ENCODE results near the gene NANP. TPM values are rescaled to one million over a fixed set of nuclear protein-coding genes. Genes with fewer than 3 reads are reported as not detected.

The NANP gene
- total and polyA plus RNA-seq, 4 experiments from 2014 or later, result 1.6 to 2.0 (median 1.7) TPM

DNA sequence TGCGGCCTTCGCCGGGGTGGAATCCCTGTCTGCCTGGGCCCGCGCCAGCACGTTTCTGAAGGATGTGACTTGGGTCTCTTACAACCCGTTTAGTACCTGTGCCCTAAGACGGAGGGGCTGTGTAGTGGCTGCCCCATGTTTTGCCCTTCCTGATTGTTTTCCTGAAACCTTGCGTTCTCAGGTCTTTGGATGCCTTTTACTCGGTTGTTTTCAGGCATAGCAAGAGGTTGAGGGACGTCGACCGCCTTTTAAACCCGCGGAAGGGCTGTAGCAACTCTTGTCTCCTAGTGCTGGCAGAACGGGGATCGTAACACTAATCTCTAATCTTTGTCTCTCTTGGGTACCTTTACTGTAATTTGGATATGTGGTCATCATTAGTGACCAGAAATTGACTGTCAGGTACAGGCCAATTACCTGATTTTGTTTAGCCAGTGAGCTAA is 706 bp upstream of the NANP start:
- peaks cover 14 to 25% (median 17%) of the 10 kb centered on the region in 4 donors for H3K4me1 Mint-ChIP-seq
- intact Hi-C loops (cut with micrococcal nuclease), result loop anchor here (2.0 to 5.0 kb wide), 2 partner anchors 217 to 234 kb away; partner anchors contain the start of genes ABHD12 and GINS1
- Histone ChIP-seq H3K4me3 (ENCODE audit: low read length in 2 of 2) (peak overlapping the region; percentile 56 to 73), H3K27me3 (ENCODE audit: insufficient read depth, low read length) (no peaks in the 10 kb centered on the region), H3K9me3 (ENCODE audit: control insufficient read depth in 1 of 2, low read length in 2 of 2) (no peaks in the 10 kb centered on the region), H3K36me3 (ENCODE audit: insufficient read depth, low read length) (no peaks in the 10 kb centered on the region), H3K4me1 (ENCODE audit: insufficient read depth, low read length) (peaks cover 16% of the 10 kb centered on the region), H3K27ac (ENCODE audit: low read depth, low read length) (peak overlapping the region; percentile 50)
- H3K27ac Mint-ChIP-seq, result peak overlapping the region; percentile 78 to 97 (median 92)
- peaks cover 0 to 5% of the 10 kb centered on the region in 2 donors for H3K36me3 Mint-ChIP-seq
- ChIA-PET CTCF (ENCODE audit: partially characterized antibody) (no interaction called here), POLR2A (ENCODE audit: partially characterized antibody) (no interaction called here)
- H3K9me3 Mint-ChIP-seq, result peaks cover 0 to 4% (median 0%) of the 10 kb centered on the region in 8 donors
- H3K27me3 Mint-ChIP-seq, result no peaks in the 10 kb centered on the region
- DNase-seq, result no peak
- peak overlapping the region; percentile 92 to 97 (median 96) for H3K4me3 Mint-ChIP-seq

DNA sequence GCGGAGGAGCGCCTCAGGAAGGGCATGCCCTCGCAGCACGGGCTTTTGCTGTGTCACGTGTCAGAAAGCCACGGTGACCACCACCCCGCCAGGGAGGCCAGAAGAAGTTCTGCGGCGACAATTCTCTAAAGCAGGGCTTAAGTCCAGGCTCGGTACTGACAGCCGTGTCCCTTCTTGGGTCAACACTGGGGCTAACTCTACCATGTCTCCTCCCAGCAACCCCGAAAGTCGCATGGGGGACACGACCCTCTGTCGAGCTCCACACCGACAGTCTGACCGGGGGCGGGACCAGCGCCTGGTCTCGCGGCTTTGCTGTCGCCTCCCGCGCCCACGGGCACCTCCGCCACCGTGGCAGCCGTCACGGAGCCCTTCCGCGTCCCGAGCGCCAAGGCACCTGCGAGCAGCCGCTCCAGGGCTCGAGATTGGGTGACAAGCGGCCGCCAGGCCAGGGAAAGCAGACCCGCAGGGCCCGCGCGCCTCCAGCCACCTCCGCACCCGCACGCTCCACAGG is 534 bp downstream of the NANP start:
- DNase-seq, result peak in 3 of 5 donors; percentile 12 to 43 (median 16)
- Histone ChIP-seq H3K27ac (ENCODE audit: low read depth, low read length) (peak overlapping the region; percentile 50), H3K4me3 (ENCODE audit: low read length in 2 of 2) (peak overlapping the region; percentile 56 to 73), H3K4me1 (ENCODE audit: insufficient read depth, low read length) (peaks cover 16% of the 10 kb centered on the region), H3K27me3 (ENCODE audit: insufficient read depth, low read length) (no peaks in the 10 kb centered on the region), H3K9me3 (ENCODE audit: control insufficient read depth in 1 of 2, low read length in 2 of 2) (no peaks in the 10 kb centered on the region), H3K36me3 (ENCODE audit: insufficient read depth, low read length) (no peaks in the 10 kb centered on the region)
- Mint-ChIP-seq H3K9me3 (peaks cover 0 to 4% (median 0%) of the 10 kb centered on the region in 8 donors), H3K27ac (peak overlapping the region; percentile 25 to 97 (median 93)), H3K36me3 (peaks cover 0 to 5% of the 10 kb centered on the region in 2 donors), H3K27me3 (no peaks in the 10 kb centered on the region), H3K4me1 (peaks cover 14 to 25% (median 17%) of the 10 kb centered on the region in 4 donors), H3K4me3 (peak overlapping the region; percentile 92 to 97 (median 96))
- ChIA-PET CTCF (ENCODE audit: partially characterized antibody) (no interaction called here), POLR2A (ENCODE audit: partially characterized antibody) (interaction anchor here (0.6 kb wide), 1 partner anchor 8 kb away, joined by 3 read pairs; no protein-coding TSS in a partner anchor)
- intact Hi-C loops (cut with micrococcal nuclease), result loop anchor here (1.0 to 5.0 kb wide), 3 partner anchors 38 to 216 kb away; partner anchors contain the start of genes GINS1, NINL and ZNF337

- Mint-ChIP-seq H3K9me3 (peaks cover 0 to 4% (median 0%) of the 10 kb centered on the region in 8 donors), H3K4me3 (peak overlapping the region; percentile 92 to 97 (median 96)), H3K27ac (peak overlapping the region; percentile 25 to 97 (median 89)), H3K4me1 (peaks cover 14 to 25% (median 17%) of the 10 kb centered on the region in 4 donors), H3K36me3 (peaks cover 0 to 5% of the 10 kb centered on the region in 2 donors), H3K27me3 (no peaks in the 10 kb centered on the region)
- peaks cover 16% of the 10 kb centered on the region for H3K4me1 ChIP-seq (ENCODE audit: insufficient read depth, low read length)
- no peaks in the 10 kb centered on the region for H3K27me3 ChIP-seq (ENCODE audit: insufficient read depth, low read length)
- no peak for DNase-seq
- H3K4me3 ChIP-seq (ENCODE audit: low read length in 2 of 2), result peak overlapping the region; percentile 56 to 73
- ChIA-PET POLR2A (ENCODE audit: partially characterized antibody) (no interaction called here), CTCF (ENCODE audit: partially characterized antibody) (no interaction called here)
- no peaks in the 10 kb centered on the region for H3K36me3 ChIP-seq (ENCODE audit: insufficient read depth, low read length)
- intact Hi-C loops (cut with micrococcal nuclease), result loop anchor here (1.0 to 5.0 kb wide), 3 partner anchors 37 to 215 kb away; partner anchors contain the start of genes GINS1, NINL and ZNF337
- H3K9me3 ChIP-seq (ENCODE audit: control insufficient read depth in 1 of 2, low read length in 2 of 2), result no peaks in the 10 kb centered on the region
- peak overlapping the region; percentile 50 for H3K27ac ChIP-seq (ENCODE audit: low read depth, low read length)
These were observed 1.2 kb downstream of the NANP start for GRCh38 chr20:25622450-25623224.

DNA sequence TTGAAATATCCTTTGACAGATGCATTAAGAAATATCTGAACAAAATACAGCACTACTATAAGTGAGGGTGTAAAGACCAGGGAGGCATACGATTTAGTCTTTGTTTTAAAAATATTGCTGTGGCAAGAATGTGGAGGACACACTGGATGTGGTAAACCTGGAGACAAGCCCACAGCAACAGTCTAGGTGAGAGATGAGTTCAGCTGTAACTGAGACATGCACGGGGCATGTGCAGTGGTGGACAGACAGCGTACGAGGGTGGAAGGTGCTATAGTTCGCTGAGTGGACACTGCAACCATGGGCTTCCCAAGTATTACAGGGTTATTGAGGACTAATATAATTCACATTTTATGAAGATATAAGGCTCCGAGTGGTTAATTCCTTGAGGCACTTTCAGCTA is 1.8 kb downstream of the NANP start:
- Histone ChIP-seq H3K4me1 (ENCODE audit: insufficient read depth, low read length) (peaks cover 16% of the 10 kb centered on the region), H3K4me3 (ENCODE audit: low read length in 2 of 2) (no peak overlapping the region), H3K27ac (ENCODE audit: low read depth, low read length) (no peak overlapping the region), H3K9me3 (ENCODE audit: control insufficient read depth in 1 of 2, low read length in 2 of 2) (no peaks in the 10 kb centered on the region), H3K27me3 (ENCODE audit: insufficient read depth, low read length) (no peaks in the 10 kb centered on the region), H3K36me3 (ENCODE audit: insufficient read depth, low read length) (no peaks in the 10 kb centered on the region)
- Mint-ChIP-seq H3K27ac (peak overlapping the region in 2 of 7 donors; percentile 34 to 78), H3K36me3 (peaks cover 0 to 5% of the 10 kb centered on the region in 2 donors), H3K4me1 (peaks cover 14 to 25% (median 17%) of the 10 kb centered on the region in 4 donors), H3K27me3 (no peaks in the 10 kb centered on the region), H3K9me3 (peaks cover 0 to 4% (median 0%) of the 10 kb centered on the region in 8 donors), H3K4me3 (peak overlapping the region; percentile 92 to 97 (median 96))
- intact Hi-C loops (cut with micrococcal nuclease), result loop anchor here (5.0 kb wide), 1 partner anchor 215 kb away; the partner anchor contains the start of gene GINS1
- no peak for DNase-seq
- ChIA-PET POLR2A (ENCODE audit: partially characterized antibody) (no interaction called here), CTCF (ENCODE audit: partially characterized antibody) (no interaction called here)

- CTCF ChIA-PET (ENCODE audit: partially characterized antibody), result interaction anchor here (0.8 kb wide), 1 partner anchor 10 kb away, joined by 3 read pairs; no protein-coding TSS in a partner anchor
- Mint-ChIP-seq H3K9me3 (no peaks in the 10 kb centered on the region), H3K27ac (no peak overlapping the region), H3K4me3 (no peak overlapping the region), H3K36me3 (peaks cover 7% of the 10 kb centered on the region in 2 donors), H3K27me3 (no peaks in the 10 kb centered on the region), H3K4me1 (peaks cover 11 to 22% (median 15%) of the 10 kb centered on the region in 4 donors)
- Histone ChIP-seq H3K36me3 (ENCODE audit: insufficient read depth, low read length) (no peaks in the 10 kb centered on the region), H3K4me1 (ENCODE audit: insufficient read depth, low read length) (peaks cover 14% of the 10 kb centered on the region), H3K27ac (ENCODE audit: low read depth, low read length) (no peak overlapping the region), H3K27me3 (ENCODE audit: insufficient read depth, low read length) (no peaks in the 10 kb centered on the region), H3K4me3 (ENCODE audit: low read length in 2 of 2) (no peak overlapping the region), H3K9me3 (ENCODE audit: control insufficient read depth in 1 of 2, low read length in 2 of 2) (no peaks in the 10 kb centered on the region)
- intact Hi-C loops (cut with micrococcal nuclease), result no loop called here
- POLR2A ChIA-PET (ENCODE audit: partially characterized antibody), result no interaction called here
- no peak for DNase-seq
These were observed 4.3 kb downstream of the NANP start for GRCh38 chr20:25619514-25619913.

DNA sequence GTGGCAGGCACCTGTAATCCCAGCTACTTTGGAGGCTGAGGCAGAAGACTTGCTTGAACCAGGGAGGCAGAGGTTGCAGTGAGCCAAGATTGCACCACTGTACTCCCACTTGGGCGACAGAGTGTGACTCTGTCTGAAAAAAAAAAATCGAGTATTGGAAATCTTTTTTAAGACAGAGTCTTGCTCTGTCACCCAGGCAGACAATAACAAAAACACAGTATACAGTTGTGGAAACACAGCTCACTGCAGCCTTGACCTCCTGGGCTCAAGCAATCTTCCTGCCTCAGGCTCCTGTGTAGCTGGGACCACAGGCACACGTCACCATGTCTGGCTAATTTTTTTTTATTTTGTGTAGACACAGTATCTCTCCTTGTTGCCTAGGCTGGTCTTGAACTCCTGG is 15.0 kb downstream of the NANP start:
- ChIA-PET POLR2A (ENCODE audit: partially characterized antibody) (no interaction called here), CTCF (ENCODE audit: partially characterized antibody) (no interaction called here)
- no peak for DNase-seq
- H3K27me3 ChIP-seq (ENCODE audit: insufficient read depth, low read length), result no peaks in the 10 kb centered on the region
- H3K36me3 ChIP-seq (ENCODE audit: insufficient read depth, low read length), result peaks cover 2% of the 10 kb centered on the region
- intact Hi-C loops (cut with micrococcal nuclease), result no loop called here
- H3K9me3 ChIP-seq (ENCODE audit: control insufficient read depth in 1 of 2, low read length in 2 of 2), result no peaks in the 10 kb centered on the region
- H3K27ac Mint-ChIP-seq, result no peak overlapping the region
- H3K36me3 Mint-ChIP-seq, result peaks cover 2 to 5% of the 10 kb centered on the region in 2 donors
- H3K4me3 ChIP-seq (ENCODE audit: low read length in 2 of 2), result no peak overlapping the region
- no peaks in the 10 kb centered on the region for H3K4me1 Mint-ChIP-seq
- H3K9me3 Mint-ChIP-seq, result no peaks in the 10 kb centered on the region
- H3K4me3 Mint-ChIP-seq, result no peak overlapping the region
- no peaks in the 10 kb centered on the region for H3K4me1 ChIP-seq (ENCODE audit: insufficient read depth, low read length)
- H3K27ac ChIP-seq (ENCODE audit: low read depth, low read length), result no peak overlapping the region
- H3K27me3 Mint-ChIP-seq, result no peaks in the 10 kb centered on the region

GRCh38 chr20:25606094-25606695 is 17.6 kb downstream of the NANP start:
- Mint-ChIP-seq H3K4me1 (no peaks in the 10 kb centered on the region), H3K9me3 (peaks cover 0 to 2% (median 0%) of the 10 kb centered on the region in 8 donors), H3K27ac (no peak overlapping the region), H3K27me3 (peaks cover 0 to under 1% of the 10 kb centered on the region in 2 donors), H3K36me3 (no peaks in the 10 kb centered on the region), H3K4me3 (no peak overlapping the region)
- no peak overlapping the region for H3K4me3 ChIP-seq (ENCODE audit: low read length in 2 of 2)
- intact Hi-C loops (cut with micrococcal nuclease), result no loop called here
- no peaks in the 10 kb centered on the region for H3K36me3 ChIP-seq (ENCODE audit: insufficient read depth, low read length)
- DNase-seq, result no peak
- H3K9me3 ChIP-seq (ENCODE audit: control insufficient read depth in 1 of 2, low read length in 2 of 2), result no peaks in the 10 kb centered on the region
- H3K27ac ChIP-seq (ENCODE audit: low read depth, low read length), result no peak overlapping the region
- no peaks in the 10 kb centered on the region for H3K4me1 ChIP-seq (ENCODE audit: insufficient read depth, low read length)
- CTCF ChIA-PET (ENCODE audit: partially characterized antibody), result no interaction called here
- H3K27me3 ChIP-seq (ENCODE audit: insufficient read depth, low read length), result no peaks in the 10 kb centered on the region
- POLR2A ChIA-PET (ENCODE audit: partially characterized antibody), result no interaction called here
